ENCODE results near the gene DKKL1.
A peak's percentile ranks its signal among the peaks of the same experiment; 100 is the strongest.

The DKKL1 gene

DNA sequence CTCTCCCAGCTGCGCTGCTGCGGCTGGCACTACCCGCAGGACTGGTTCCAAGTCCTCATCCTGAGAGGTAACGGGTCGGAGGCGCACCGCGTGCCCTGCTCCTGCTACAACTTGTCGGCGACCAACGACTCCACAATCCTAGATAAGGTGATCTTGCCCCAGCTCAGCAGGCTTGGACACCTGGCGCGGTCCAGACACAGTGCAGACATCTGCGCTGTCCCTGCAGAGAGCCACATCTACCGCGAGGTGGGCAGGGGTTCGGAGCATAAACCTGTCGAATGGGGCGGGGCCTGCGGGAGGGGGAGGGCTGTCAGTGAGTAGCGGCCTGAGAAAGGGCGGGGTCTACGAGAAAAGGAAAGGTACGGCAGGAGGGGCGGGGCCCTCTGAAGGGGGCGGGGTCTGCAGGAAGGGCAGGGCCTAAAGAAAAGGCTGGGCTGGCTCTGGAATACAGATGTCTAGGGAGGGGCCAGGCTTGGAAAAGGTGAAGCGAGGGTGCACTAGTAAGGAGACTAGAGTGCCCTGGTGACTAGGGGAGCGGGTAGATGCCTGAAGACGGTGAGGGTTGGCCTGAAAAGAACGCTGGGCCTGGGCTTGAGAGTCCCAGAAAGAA is 24.9 kb upstream of the DKKL1 start:
- DNase-seq, result no peak

- DNase-seq, result no peak
These were observed 24.2 kb upstream of the DKKL1 start for GRCh38 chr19:49339301-49340068.

- peak; percentile 82 for DNase-seq
These were observed 23.4 kb upstream of the DKKL1 start for GRCh38 chr19:49340069-49340864.

DNA sequence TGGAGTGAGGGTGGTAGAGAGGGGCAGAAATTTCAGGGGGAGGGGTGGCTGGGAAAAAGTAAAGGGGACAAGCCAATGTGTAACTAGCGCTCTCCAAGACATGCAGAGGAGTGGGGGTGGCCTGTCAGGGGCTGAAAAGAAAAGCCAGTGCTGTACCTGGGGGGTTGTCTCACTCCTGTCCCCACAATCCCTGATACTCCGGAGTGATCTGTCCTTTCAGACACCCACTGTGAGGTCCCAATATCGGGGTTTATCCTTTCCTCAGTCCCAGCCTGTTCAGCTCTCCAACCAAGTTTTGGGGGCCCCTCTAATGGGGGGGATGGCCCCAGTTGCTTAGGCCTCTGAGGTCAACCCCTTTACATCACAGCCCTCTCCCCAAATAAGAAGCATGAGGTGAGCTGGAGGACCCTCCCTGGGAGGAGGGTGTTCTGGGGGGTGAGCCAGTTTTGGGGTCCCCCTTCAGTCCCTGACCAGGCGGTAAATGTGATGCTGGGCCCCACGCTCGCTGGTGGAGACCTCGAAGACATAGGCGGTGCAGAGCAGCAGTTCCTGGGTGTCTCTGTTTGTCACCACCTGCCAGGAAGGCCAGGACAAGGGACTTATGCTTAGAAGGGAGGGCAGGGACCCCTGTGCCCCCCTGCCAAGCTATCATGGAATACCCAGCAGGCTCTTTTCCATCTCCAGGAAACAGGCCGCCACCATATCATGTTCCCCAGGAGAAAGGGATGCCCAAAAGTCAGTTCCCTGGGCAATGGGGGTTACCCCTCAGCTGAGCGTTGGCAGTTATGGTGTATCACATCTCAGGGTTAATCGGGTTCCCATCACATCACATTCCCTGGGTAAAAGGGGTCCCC is 22.6 kb upstream of the DKKL1 start:
- DNase-seq, result no peak

- no peak for DNase-seq
These were observed 21.4 kb upstream of the DKKL1 start for GRCh38 chr19:49342291-49342721.

GRCh38 chr19:49343123-49343522 is 20.6 kb upstream of the DKKL1 start:
- no peak for DNase-seq

DNA sequence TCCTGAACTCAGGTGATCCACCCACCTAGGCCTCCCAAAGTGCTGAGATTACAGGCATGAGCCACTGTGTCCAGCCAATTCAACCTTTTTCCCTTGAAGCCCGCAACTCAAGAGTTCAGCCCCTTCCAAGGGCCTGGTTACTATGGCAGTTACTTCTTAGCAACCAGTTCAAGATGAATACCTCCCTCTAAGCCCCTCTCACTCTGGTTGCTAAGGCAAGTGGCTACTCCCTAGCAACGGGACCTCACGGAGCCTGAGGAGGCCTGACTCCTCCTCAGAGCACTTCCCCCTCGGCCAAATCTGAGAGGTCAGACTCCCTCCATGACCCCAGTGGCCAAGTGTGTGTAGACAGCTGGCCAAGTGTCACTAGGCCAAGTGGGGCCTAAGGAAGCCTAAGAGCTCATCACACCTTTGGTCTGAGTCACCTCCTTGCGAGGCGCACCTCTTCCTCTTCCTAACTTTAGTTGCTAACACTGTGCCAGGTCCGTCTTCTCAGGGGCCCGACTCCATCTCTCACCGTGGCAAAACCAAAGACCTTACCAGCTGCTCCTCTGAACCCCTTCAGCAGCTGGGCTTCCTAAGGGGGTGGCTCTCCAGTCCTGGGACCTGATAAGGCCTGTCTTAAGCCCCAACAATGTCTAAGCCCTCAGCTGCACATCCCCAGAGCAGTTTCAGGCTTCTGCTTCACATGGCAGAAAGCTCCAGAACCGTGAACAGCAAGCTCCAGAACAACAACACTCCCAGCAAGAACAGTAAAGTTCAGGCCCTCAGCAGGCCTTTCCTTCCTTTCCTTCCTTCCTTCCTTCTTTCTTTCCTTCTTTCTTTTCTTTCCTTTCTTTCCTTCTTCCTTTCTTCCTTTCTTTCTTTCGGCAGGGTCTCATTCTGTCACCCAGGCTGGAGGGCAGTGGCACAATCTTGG is 18.9 kb upstream of the DKKL1 start:
- no peak for DNase-seq

DNA sequence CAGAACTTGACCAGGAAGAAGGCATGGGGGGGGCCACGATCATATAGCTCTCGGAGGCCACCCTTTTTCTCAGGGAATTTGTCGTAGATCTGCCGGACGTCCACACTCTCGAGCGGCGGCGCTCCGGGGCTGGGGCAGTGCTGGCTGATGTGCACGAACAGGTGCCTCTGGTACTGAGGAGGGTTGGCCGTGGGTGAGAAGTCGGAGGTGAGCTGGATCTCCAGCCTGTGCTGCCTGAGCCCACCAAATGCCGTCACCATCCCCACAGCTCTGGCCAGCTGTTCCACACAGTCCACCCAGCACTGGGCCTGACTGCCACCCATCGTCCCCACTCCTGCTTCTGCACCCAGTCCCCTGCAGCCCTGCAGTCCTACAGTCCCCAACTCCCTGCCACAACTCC is 16.5 kb upstream of the DKKL1 start:
- DNase-seq, result no peak

DNA sequence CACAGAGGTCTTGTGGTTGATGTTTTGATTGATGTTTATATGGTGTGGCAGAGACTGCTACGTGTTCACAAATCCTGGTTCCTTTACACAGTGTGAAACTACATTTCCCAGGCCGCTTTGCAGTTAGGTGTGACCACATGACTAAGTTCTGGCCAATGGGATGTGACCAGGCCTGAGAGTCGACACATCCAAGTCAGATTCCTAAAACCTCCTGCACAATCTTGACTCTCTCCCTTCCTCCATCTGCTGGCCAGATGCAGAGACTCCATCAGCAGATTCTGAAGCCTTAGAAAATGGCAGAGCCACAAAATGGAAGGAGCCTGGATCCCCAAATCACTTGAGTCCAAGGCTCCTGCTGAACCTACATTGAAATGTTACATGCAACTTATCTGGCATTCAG is 15.8 kb upstream of the DKKL1 start:
- no peak for DNase-seq

- no peak for DNase-seq
These were observed 15.1 kb upstream of the DKKL1 start for GRCh38 chr19:49348305-49349189.

GRCh38 chr19:49349567-49349966 is 14.1 kb upstream of the DKKL1 start:
- no peak for DNase-seq

- no peak for DNase-seq
These were observed 7.7 kb upstream of the DKKL1 start for GRCh38 chr19:49355909-49356353.

GRCh38 chr19:49356382-49356781 is 7.3 kb upstream of the DKKL1 start:
- DNase-seq, result no peak

DNA sequence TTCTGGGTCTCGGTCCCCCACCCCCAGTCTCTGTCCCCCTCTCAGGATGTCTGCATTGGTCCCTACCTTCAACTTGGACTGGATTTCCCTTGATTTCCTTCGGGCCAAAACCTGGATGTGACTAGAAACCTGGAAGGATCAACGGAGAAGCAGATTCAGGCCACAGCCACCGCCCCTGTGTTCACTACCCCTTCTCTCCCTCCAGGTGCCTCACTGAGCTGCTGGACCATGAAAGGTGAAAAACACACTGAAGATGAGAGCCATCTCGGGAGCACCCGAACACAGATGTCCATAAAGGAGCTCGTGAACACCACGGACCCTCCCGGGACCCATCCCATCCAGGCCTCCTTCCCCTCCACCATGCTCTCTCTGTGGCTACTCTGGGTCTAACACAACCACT is 6.5 kb upstream of the DKKL1 start:
- DNase-seq, result no peak

GRCh38 chr19:49359851-49360820 is 3.5 kb upstream of the DKKL1 start:
- no peak for DNase-seq

DNA sequence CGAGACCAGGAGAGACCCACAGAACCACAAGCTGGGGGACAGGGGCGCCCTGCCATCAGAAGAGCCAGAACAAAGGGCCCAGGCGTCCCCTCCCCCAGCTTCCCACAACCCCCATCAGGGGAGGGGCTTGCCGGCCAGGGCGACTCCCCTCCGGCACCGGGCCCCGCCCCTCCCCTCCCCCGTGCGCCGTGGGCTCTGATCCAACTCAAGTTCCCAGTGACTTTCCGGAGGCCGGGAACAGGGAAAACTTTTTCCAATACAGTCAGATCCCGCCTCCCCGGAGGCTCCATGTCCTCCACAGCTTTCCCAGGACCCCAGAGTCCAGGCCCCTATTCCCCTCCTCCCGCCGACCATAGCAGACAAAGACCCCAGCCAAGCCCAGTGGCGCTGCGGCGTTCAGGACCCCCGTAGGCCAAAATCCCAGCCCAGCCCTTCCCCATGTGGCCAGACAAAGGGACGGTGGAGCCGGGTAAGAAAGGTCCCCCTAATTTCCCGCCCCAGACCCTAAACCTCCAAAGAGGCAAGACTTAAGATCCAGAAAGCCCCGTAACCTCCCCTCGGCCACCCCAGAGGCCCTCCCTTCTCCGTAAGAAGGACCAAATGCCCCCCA is 2.1 kb upstream of the DKKL1 start:
- no peak for DNase-seq

- DNase-seq, result no peak
These were observed 1.4 kb upstream of the DKKL1 start, which contains the start of gene TEAD2 for GRCh38 chr19:49362048-49362928. TSS of gene TEAD2 (minus strand) at chr19:49362416. CDS start at chr19:49360075, 2,341 bp downstream.

DNA sequence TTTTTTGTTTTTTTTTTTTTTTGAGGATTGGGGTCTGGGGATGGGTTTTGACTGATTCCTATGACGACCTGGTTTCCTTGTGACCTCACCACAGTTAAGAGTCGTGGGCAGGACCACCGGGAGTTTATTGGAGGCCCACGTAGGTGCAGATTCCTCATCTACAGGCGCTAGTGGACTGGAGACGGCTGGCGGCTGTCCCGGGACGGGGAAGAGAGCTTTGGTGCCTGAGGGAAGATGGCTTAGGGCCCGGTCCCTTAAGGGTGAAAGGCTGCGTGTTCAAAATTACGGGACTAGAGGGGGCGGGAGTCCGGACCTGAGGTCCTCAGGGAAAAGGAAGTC is 779 bp upstream of the DKKL1 start:
- no peak for DNase-seq
